Fibroblast of mammary gland (primary cell): ENCODE measurements around the gene TACC2.

Experiments
- DNase-seq: peaks from one replicate; pipeline ENCODE4 v3.0.0-alpha.2; 2010; ENCODE audit warnings: low read depth
- H3K4me3 ChIP-seq: 2 replicates; pipeline ENCODE4 v1.5.1; 2011; ENCODE audit warnings: low read depth, mild to moderate bottlenecking, low read length, moderate library complexity; ENCODE audit not compliant: control insufficient read depth
- TF ChIP-seq, protein P1 (sequence below): conservative IDR thresholded peaks from 2 replicates; pipeline ENCODE4 v1.5.1; 2011; ENCODE audit warnings: low read depth, low read length, inconsistent platforms; ENCODE audit not compliant: control insufficient read depth, insufficient read depth

TACC2 gene

DNA sequence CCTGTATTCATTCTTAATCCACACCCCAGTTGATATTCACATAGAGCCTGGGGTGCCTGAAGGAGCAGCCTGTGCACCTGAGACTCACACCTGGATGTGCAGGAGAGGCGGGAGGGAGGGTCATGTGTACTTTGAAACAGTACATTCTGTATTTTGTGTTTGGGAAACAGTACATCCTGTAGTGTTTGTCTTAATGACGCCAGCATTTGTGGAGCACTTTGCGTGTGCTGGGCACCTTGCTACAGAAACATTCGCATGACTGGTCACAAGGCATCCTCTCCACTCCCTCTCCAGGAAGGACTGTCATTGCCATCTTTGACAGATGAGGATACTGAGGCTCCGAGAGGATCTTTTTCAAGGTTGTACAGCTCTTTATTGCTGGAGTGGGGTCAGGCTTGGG, 132.1 kb downstream of the TACC2 start:
- no peak overlapping the region for H3K4me3 ChIP-seq
- TF ChIP-seq, protein P1, sequence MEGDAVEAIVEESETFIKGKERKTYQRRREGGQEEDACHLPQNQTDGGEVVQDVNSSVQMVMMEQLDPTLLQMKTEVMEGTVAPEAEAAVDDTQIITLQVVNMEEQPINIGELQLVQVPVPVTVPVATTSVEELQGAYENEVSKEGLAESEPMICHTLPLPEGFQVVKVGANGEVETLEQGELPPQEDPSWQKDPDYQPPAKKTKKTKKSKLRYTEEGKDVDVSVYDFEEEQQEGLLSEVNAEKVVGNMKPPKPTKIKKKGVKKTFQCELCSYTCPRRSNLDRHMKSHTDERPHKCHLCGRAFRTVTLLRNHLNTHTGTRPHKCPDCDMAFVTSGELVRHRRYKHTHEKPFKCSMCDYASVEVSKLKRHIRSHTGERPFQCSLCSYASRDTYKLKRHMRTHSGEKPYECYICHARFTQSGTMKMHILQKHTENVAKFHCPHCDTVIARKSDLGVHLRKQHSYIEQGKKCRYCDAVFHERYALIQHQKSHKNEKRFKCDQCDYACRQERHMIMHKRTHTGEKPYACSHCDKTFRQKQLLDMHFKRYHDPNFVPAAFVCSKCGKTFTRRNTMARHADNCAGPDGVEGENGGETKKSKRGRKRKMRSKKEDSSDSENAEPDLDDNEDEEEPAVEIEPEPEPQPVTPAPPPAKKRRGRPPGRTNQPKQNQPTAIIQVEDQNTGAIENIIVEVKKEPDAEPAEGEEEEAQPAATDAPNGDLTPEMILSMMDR, result no peak
- no peak for DNase-seq

DNA sequence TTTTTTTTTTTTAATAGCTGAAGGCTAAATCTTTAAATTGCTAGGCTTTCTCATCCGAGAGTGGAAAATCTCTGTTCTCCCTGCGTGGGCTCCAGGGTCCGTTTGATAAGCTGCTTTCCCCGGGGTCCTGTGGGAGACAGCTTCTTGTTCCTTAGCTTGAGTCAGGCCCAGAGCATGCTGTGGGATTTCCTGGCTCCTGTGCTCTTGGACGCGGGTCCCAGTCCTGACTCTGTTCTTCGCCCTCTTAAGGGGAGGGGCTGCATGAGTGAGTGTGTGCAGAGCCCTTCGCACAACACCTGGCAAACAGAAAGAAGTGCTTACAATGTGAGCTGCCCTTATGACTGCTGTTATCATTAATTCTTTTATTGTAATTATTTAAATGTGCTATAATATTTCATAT, 133.5 kb downstream of the TACC2 start:
- no peak overlapping the region for H3K4me3 ChIP-seq
- TF ChIP-seq, protein P1, result no peak
- DNase-seq, result no peak

DNA sequence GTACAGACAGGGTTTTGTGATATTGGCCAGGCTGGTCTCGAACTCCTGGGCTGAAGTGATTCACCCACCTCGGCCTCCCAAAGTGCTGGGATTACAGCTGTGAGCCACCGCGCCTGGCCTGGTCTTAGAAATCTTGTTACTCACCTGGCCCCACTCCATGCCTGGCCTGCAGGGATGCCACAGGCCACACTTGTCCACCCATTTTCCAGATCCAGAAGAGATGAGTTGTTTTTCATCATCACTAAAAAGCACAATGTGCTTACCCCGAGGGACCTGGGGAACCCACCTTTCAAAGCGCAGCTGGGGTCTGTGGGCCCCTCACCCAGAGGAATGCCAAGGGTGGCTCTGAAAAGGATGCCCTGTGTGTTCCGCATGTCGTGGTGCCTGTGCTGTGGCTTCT, 134.2 kb downstream of the TACC2 start:
- DNase-seq, result no peak
- TF ChIP-seq, protein P1, result no peak
- H3K4me3 ChIP-seq, result no peak overlapping the region

DNA sequence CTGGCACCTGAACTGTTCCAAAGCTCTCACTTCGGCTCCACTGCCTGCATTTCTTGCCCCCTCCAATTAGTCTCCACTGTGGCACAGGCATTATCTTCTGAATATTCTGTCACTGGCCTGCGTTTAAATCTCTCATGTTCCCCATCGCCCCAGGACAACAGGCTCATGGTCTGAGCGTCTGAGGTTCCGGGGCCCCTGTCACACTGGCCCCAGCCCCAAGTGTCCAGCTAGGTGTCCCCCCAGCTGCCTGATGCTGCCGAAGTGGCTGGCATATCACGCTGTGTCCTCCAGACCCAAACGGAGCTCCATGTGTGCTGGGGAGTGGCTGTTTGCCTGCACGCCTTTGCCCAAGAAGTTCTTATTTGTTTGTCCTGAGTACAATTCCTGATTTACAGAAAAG, 135.4 kb downstream of the TACC2 start:
- no peak overlapping the region for H3K4me3 ChIP-seq
- DNase-seq, result no peak
- TF ChIP-seq, protein P1, result no peak

DNA sequence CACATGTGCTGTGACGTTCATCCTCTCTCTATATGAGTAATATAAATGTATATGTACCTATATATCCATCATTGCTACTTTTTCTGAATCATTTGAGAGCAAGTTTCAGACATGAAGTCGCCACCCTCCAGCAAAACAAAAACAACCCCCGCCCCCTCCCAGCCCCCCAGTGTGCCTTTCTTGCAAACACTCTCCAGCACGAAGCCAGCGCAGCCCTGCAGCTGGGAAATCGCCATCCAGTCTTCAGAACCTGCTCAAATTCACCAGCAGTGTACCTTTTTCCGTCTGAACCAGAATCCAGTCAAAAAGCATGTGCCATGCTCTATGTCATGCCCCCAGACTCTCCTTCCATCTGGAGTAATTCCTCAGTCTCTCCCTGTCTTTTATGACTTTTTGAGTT, 135.8 kb downstream of the TACC2 start:
- no peak overlapping the region for H3K4me3 ChIP-seq
- TF ChIP-seq, protein P1, result no peak
- DNase-seq, result no peak

DNA sequence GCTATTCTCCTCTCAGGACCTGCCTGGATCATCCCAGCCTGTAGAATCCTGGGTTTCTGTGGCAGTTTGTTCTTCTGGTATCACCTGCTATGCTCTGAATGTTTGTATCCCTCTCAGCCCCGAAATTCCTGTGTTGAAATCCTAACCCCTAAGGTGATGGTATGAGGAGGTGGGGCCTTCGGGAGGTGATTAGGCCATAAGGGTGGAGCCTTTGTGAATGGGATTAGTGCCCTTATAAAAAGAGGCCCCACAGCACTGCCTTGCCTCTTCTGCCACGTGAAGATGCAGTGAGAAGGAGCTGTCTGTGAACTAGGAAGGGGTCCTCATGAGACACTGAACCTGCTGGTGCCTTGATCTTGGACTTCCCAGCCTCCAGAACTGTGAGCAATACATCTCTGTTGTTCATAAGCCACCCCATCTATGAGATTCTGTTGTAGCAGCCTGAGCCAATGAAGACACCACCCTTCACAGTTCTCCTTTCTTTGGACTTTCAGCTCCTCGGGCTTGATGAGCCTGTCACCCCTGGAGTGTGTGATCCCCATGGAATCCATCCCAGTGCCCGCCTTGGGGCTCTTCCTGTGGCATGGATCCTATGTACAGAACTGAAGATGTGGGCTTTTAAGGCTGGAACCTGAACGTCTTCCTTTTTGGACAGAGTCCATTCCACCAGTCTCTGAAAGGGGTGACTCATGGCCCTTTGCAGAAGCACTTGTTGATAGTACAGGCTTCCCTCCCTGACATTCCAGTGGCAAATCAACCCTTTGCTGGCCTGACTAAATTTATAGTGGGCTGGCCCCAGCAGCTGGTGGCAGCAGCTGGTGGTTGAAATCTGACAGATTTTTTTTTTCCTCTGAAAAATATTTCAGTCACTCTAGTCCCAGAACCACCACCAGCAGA, 138.0 kb downstream of the TACC2 start:
- peak; percentile 91 for DNase-seq
- TF ChIP-seq, protein P1, result no peak
- H3K4me3 ChIP-seq, result no peak overlapping the region
